ENCODE data around the gene WDR26.
"Not testable (repeated sequence)": the region's sequence is repeated elsewhere in the genome, so short reads cannot be mapped to it uniquely, and the experiment has no call there.

WDR26 gene

DNA sequence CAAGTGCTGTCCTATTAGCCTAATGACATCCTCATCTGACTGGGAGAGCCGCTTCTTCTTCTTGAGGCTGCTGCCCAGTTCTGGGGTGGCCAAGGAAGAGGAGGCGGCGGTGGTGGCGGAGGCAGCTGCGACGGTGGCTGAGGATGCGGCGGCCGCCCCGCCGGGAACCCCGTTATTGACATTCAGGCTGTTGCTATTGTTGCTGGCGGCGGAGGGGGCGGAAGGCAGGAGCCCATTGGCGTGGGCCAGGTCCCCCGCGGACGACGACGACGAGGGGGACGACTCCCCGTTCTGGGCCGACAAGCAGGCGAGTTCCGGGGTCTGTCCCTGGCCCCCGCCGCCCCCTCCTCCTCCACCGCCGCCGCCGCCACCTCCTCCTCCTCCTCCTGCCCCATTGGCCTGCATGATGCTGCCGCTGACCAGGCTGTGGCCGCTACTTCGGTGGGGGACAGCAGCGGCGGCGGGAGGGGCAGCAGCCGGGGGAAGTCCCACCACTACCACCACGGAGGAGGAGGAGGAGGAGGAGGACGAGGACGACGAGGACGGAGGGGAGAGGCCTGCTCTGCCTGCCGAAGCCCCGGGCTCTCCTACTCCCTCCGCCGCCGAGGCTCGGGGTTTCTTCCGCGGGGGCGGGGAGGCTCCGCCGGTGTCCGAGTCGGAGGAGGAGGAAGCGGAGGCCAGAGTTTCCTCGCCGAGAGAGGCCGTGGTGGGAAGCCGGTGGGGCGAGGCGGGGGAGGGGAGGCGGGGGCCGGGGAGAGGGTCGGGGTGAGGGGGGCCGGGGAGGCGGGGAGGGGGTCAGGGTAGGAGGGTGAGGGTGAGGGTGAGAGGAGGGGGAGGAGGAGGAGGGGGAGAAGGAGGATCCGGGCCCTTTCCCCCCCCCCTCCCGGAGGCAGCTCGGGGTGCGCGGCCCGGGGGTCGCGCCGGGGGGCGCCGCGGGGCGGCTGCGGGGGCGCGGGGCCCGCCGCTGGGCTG is 610 bp downstream of the WDR26 start:
- peak; percentile 29 for DNase-seq (ENCODE audit: low spot score)

DNA sequence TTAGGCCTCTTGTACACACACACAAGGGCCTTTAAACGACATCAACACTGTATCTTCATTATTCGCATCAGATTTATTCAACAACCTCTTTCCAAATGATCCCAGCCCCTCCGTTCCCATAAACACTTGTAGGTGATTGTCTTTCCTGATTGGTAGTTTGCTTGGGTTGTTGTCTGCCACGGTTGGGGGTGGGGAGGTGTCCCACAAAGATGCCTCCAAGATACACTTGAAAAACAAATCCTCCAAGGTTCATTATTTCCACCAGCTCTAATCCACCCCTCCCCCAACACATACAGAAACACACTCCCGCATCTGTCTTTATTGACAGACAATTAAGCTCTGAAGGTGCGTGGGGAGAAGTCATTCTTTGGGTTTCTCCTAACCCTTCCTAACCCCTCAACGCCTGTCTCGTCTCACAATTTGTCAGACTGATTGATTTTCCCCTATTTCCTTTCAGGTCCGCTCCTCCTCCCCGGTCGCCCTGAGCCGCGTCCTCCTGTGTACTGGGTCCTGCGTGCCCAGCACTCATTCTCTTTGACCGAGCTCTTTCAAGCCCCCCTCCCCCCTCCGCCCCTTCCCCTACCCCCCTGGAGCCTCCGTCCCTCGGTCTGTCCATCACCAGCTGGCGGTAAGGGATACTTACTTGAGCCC is 1.4 kb downstream of the WDR26 start:
- DNase-seq (ENCODE audit: low spot score), result peak; percentile 14

DNA sequence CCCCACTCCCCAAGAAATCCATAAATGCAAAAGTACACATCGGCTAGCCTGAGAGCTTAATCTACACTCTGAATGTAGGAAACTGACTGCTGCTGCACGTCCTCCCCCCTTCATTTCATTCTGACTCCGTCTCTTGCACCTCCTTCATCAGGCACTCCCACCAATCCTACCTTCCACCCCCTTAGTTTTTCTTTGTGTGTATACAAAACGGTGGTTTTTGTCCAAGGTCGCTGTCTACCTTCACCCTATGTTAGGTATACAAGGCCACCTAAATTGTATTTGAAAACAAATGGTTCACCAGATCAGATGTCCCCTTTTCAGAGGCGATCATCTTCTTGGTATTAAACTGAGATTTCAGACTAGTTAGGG is 1.9 kb downstream of the WDR26 start:
- DNase-seq (ENCODE audit: low spot score), result no peak

DNA sequence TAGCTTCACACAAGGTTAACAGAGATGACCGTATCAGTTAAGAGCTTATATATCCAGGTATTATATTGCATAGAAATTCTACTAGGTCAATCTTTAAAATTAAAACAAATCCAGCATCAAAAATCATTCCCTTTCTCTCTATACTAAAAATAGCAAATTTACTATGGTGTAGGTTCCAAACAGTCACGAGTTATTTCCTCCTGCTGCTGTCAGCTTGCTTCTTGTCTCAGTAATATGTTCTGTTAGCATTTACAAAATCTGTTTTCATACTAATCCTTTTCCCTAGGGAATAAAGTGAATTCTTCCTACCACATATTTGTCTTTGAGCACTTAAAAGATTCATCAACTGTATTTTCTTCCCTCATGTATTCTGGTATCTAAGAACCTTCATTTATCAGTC is 2.5 kb downstream of the WDR26 start:
- no peak for DNase-seq (ENCODE audit: low spot score)

DNA sequence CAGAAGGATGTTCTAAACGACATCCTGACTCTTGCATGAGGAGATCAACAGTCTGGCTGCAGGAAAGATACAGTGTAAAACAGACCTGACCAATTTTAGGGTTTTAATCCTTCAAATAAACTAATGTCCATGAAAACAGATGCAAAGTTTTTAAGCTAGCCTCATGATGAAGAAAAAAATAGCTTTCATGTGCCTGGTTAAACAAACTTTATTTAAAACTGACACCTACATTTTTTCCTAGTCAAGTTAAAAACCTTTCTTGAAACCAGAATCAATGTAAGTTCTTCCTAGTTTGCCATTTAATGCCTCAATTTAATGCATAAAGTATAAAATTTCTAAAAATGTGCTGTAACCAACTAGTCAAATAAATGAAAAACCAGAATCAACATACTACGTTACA is 2.9 kb downstream of the WDR26 start:
- no peak for DNase-seq (ENCODE audit: low spot score)

DNA sequence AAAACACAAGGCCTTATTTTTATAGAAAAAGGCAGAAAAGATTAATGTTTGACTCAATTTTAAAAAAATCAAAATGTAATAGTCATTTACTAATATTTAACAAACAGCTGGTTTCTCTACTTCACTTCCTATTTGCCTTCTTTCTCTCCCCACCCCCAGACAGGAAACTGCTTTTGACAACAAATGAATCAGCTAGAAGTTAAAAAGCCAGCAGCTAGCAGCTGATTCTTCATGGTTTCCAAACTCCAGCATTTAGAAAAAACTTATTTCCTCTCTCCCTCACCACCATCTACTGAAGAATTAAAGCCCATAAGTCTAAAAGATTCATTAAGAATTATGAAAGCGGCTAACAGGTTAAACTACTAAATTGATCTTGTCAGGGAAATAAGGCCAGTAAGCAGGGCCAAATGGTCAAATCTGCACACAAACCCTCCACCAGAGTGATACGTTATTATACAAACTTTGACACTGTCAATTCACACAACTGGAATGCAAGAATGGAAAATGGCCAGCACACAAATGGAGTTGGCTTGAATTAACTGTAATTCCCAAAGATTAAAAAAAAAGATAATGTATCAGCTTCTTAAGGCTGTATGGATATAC is 4.0 kb downstream of the WDR26 start:
- peak; percentile 69 for DNase-seq (ENCODE audit: low spot score)

DNA sequence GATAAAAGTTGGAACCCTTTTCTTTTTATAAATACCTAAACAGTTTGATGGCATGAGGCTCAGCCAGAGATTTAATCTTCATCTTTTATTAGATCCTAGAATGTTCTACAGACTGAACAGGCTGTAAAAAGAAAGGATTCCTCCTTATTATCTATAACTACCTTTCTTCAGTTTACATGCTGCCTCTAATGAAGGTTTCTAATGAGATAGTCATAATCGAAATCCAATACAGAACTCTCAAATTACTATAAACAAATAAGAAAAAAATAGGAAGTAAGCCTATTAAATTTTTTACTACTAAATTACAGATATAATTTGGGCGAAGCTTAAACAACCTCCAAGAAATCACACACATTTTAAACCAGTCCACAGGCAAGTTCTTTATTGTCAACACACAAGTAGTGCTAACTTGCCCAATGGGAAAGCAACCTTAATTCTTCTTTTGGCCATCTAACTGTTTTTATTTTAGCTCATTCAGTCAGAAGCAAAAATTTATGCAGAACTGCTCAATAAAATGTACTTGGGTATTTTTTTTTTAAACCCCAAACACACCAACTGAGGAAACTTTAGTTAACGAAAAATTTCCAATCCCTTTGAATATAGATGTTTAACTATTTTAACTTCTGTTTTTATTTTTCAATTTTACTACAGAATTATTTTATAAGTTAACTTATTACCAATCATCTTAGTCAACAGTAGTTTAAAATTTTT is 4.8 kb downstream of the WDR26 start:
- DNase-seq (ENCODE audit: low spot score), result no peak

DNA sequence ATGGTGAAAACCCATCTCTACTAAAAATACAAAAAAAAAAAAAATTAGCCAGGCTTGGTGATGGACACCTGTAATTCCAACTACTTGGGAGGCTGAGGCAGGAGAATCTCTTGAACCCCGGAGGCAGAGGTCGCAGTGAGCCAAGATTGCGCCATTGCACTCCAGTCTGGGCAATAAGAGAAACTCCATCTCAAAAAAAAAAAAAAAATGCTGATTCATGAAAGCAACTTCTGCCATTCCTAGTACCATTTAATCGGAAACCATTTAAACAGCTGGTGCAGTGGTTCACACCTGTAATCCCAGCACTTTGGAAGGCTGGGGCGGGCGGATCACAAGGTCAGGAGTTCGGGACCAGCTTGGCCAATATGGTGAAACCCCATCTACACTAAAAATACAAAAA is 5.9 kb downstream of the WDR26 start:
- not testable (repeated sequence) for DNase-seq (ENCODE audit: low spot score)

DNA sequence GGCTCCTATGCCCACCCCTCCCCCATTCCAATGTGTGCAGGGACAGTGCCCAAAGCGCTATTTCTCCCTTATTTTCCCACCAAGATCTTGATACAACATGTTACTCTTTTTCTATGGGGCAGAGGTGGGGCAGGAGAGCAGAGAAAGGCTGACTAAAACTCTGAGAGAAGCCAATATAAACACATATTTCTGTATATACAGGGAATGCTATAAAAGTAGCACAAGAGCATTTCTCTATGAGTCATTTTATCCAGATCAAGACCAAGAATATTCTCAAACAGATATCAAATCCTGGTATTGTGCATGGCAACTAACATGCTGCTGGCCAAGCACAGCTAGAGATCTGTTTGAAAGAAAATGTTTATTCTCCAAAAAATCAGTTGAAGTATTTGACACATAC is 7.3 kb downstream of the WDR26 start:
- no peak for DNase-seq (ENCODE audit: low spot score)

DNA sequence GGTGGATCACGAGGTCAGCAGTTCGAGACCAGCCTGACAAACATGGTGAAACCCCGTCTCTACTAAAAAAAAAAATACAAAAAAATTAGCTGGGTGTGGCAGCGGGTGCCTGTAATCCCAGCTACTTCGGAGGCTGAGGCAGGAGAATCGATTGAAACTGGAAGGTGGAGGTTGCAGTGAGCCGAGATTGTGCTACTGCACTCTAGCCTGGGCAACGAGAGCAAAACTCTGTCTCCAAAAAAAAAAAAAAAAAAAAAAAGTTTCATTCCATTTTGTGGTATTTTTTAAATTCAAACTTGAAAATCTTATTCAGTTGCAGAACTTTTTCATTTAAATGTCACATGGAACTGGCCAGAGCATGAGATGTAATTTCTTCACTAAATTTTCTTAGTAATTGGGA is 7.7 kb downstream of the WDR26 start:
- DNase-seq (ENCODE audit: low spot score), result not testable (repeated sequence)

DNA sequence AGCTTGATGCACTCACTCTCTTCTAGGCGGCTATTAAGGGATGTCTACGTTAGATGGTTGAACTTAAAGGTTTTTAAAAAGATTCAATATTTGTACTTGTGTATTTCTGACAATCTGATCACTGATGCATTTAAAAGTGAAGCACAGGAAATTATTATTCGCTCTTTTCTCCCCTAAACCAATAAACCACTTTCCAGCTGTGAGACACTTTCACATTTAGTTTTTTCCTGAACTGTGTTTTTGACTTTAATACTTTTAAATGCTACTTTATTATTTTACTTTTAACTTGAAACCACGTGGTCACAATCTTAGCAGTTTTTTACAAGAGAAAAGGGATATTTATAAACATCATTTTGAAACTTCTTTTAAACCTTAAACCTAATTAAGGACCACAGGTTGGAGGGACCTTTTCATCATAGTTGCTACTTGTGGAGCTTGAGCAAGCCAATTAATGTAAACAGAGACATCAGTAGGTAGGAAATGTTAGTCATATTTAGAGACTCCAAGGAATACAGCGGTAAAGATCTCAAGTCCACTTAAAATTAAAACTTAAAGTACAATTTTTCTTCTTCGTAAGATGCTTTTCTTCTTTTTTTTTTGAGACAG is 9.2 kb downstream of the WDR26 start:
- no peak for DNase-seq (ENCODE audit: low spot score)

DNA sequence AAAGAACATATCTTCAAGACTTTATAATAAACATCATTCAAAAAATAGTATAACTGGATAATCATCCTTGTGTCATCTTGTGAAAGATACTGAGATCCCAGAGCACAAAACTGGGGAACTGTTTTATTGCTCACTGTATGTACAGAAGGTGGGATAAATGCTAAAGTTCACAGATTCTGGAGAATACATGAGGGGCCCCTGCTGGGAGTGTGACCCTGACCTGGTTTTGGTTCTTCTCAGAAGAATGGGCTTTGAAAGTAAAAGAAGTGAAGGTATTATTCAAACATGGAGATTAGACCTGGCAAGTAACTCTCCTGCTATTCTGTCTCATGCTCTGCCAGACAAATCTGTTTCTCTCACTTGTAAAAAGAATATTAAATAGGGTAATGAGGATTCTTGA is 14.5 kb downstream of the WDR26 start:
- no peak for DNase-seq (ENCODE audit: low spot score)

DNA sequence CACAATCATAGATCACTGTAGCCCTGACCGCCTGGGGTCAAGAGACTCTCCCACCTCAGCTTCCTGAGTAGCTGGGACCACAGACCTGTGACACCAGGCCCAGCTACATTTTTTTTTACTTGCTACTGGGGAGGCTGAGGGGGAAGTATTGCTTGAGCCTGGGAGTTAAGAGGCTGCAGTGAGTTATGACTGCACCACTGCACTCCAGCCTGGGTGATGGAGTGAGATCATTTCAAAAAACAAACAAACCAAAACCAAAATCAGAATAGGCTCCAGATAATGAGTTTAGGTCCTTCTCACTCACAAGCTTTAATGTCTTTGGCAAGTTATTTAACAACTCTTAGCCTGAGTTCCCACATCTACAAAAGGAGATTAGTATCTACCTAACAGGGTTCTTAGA is 22.8 kb downstream of the WDR26 start:
- no peak for DNase-seq (ENCODE audit: low spot score)

DNA sequence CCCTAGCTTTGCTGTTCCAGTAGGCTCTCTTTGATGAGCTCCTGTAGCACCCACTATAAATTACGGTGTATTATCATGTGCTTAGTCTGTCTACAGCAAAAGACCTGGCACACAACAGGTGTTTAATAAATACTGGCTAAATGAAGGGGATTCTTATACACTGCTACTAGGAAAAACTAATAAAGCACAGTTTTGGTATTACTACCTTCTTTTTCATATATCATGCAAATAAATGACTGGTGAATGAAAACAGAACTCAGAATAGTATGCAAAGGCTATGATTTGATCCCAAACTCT is 26.4 kb downstream of the WDR26 start:
- no peak for DNase-seq (ENCODE audit: low spot score)

DNA sequence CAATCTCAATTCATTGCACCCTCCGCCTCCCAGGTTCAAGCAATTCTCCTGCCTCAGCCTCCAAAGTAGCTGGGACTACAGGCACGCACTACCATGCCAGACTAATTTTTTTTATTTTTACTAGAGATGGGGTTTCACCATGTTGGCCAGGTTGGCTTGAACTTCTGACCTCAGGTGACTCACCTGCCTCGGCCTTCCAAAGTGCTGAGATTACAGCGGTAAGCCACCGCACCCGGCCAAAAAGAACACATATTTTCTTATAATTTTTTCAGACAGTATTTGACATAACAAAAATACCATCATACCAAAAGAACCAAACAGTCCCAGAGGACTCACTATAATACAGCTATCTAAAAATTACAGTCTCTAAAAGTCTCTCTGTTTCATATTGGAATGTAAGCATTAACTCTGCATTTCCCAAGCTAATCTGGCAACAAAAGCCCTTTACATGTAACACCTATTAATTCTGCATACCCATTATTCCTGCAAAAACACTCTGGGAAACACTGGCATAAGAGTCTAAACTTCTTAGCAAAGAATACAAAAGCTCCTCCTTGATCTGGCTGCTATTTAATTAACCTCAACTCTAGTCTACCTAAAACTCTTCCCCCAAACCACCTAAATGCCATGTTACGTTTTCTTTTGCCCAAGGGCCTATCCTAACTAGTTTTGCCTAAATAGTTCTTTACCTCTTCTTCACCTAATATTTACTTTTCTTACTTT is 26.9 kb downstream of the WDR26 start:
- DNase-seq (ENCODE audit: low spot score), result no peak

DNA sequence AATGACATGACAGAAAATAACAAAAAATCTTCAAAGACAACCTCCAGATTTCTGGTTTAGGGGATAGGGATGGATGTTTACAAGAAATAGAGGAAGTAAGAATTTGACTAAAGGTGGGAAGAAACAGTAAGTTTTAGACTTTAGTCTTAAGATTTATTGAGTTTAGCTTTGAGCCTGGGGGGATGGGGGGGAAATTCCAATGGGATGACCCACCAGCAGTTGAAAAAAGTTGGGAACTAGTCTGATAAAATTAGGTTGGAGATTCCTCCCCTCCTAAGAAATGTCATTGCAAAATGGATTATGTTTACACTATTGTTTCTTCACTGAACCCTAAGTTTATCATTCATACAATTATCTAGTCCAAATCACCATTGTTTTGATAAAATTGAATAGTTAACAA is 28.4 kb downstream of the WDR26 start:
- no peak for DNase-seq (ENCODE audit: low spot score)

DNA sequence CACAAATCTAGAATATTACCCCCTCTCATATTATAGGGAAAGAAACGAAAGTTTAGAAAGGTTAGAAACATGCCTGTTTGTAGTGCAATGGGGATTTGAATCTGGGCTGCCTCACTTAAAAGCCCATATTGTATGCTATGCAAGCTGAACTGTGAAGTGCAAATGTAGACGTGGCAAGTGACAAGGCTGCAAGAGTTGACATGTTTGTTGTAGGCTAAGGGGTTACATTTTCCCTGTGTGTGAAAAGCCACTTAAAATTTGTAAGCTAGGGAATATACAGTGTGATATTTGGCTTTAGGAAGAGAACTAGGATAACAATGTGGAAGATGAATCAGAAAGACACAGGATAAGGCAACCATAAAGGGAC is 29.0 kb downstream of the WDR26 start:
- no peak for DNase-seq (ENCODE audit: low spot score)

DNA sequence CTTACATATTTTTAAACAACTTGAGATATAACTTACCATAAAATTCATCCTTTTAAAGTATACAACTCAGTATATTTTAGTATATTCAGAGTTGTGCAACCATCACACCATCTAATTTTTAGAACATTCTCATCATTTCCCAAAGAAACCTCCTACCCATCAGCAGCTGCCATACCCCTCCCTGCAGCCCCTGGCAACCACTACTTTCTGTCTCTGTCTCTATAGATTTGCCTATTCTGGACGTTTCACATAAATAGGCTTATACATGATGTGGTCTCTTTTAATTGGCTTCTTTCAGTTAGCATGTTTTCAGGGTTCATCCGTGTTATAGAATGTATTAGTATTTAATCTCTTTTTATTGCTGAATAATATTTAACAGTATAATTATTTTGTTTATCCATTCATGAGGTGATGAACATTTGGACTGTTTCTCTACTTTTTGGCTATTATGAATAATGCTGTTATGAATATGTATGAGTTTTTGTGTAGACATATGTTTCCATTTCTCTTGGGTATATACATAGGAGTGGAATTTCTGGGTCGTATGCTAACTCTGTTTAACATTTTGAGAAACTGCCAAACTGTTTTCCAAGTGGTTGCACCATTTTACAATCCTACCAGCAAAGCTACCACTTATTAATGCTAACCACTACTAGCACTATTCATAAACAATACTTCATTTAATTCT is 29.5 kb downstream of the WDR26 start:
- no peak for DNase-seq (ENCODE audit: low spot score)

DNA sequence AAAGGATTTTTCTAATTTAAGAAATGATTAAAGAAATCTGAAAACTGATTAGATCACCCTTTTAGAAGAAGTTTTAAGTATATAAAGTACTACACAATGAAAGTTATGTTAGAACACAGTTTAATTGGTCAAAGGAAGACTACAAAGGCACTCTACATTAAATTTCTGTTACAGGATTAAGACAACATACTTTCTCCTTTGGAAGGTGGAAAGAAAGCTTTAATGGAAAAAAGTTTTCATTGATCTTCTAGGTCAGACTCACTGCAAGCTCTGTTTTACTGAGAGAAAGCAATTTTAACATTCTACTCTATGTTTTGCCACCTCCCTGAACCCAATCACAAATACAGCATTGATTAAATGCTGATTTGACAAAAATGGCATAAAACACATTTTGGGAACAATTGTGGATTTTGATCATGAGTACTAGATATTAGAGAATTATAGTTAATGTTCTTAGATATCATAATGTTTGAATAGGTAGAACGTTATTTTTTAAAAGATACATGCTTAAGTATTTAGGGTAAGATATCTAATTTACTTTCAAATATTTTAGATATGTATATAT is 32.0 kb downstream of the WDR26 start:
- no peak for DNase-seq (ENCODE audit: low spot score)

DNA sequence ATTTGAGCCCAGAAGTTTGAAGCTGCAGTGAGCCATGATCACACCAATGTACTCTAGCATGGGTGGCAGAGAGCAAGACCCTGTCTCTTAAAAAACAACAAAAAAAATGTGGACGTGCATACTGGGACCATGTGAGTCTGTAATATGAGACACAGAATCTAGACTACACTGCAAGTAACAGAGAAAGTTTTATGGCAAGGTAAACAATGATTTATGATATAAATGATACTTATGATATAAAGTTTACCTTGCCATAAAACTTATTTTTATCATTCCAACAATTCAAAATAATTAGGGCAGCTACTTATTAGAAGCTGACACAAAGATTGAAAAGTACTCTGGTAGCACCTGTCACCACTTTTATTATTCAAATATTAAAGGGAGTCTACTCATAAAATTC is 34.7 kb downstream of the WDR26 start:
- no peak for DNase-seq (ENCODE audit: low spot score)

DNA sequence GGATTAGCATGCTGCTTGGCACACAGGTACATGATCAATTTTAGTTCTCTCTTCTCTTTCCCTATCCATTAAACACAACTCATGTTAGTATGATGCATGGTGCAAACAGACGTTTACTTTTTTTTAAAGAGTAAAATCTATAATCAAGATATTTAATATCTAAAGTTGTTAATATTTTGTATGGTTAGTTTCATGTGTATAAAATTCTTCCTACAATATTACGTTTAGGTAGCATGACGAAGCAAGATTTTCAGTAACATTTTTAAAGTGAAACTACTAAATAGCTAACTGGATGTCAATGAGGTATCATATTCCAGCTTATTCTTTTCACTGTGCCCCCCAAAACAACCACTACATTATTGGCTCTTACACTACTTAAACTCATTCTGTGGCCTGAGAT is 41.3 kb downstream of the WDR26 start:
- no peak for DNase-seq (ENCODE audit: low spot score)
